HG03575 (cell line): ENCODE measurements around the gene UQCRC1.

ENCODE experiments used
- ATAC-seq: cut with Tn5 transposase; IDR thresholded peaks from one replicate; pipeline ENCODE4 v1.9.1; 2021; ENCODE audit not compliant: unreplicated experiment, insufficient number of reproducible peaks, low FRiP score; ENCODE audit errors: extremely low read depth

Gene UQCRC1

DNA sequence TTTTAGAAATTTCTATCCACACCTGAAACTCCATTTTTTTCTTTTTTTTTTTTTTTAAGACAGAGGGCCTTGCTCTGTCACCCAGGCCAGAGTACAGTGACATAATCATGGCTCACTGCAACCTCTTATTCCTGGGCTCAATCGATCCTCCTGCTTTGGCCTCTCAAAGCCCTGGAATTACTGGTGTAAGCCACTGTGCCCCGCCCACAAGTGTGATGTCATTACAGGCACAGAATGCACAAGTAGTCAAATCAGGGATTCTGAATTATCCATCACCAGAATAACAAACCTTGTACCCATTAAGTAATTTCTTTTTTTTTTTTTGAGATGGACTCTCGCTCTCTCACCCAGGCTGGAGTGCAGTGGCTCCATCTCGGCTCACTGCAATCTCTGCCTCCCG lies 1.9 kb downstream of the UQCRC1 start:
- no peak for ATAC-seq

DNA sequence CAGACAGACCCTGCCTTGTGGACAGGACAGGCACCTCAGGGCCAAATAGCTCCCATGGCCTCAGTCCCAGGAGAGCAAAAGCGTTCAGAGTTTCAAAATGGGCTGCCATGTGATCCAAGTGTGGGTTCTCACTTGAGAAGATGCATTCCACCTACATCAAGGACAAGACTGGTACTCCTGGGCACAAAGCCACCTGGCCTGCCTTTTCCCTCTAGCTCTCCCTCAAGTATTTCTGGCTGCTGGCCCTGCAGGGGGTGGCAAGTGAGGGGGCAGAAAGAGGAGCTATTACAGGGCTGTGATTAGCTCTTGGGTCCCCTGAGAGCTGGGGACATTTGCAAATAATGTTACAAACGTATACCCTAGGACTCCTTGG lies 7.8 kb downstream of the UQCRC1 start:
- no peak for ATAC-seq

DNA sequence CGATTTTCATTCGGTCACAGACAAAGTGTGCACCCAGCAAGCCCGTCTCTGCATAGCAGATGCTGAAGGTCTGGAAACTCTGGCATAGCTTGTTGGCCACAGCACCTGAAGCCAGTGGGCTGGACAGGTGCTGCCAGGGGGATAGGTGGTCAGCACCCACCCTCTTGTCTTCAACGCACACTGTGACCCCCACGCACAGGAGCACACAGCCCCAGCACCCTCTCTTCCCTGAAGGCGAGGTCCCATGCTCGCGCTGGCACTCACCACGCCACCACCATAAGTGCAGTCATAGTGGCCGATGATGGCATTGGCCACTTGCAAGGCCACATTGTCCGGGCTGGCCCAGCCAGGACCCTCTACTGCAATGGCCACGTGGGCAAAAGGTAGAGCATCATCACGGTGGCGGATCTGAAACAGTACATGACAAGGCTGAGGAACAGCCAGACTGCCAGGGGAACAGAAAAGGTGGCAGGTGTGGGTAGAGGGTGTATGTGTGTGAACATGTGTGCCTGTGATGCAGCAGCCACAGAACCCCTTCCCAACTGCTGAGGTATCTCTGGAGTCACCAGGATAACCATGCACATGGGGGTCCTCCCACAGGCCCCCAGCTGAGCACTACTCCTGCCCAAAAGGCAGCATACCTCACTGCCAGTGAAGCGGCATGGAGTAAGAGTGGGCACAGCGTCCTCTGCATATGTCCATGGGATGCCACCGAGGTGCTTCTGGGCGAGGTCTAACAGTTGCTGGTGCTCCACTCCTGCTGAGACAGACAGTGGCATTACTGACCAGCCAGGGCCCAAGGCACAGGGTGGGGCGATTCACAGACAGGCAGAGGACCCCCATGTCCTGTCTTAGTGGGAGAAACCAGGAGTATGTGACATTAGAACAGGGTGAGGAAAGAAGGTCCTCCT lies 8.5 kb downstream of the UQCRC1 start:
- no peak for ATAC-seq

DNA sequence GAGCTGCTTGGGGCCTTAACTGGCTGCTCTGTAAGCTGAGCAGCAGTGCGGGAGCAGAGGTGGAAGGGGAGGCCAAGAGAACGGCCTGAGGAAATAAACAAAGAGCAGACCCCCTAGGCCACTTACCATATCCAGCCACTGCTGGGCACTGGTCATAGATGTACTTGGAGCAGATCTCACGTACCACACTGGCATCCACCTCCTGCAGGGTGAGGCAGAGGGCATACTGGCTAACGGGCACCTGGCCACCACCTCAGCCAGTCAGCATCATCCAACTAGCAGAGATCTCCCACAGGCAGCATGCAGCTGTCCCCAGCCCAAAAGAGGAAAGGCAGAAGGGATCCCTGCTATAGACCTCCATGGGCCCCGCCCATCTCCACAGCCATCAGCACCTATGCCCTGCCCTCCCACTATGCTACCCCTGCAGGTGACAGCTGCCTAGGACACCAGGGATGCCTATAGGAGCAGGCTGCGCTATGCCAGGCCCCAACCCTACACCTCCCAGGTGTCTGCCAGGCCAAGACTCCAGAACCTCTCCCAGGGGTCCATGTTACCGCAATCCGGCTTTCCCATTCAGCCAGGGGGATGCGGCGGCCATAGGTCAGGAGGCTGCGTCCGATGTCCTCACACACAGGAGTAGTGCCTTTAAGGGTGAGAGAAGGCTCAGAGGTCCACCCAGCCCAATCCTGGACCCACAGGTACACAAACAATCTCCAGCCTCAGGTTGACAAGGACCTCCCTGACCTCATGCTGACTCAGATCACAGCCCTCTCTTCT lies 9.7 kb downstream of the UQCRC1 start:
- ATAC-seq = no peak

DNA sequence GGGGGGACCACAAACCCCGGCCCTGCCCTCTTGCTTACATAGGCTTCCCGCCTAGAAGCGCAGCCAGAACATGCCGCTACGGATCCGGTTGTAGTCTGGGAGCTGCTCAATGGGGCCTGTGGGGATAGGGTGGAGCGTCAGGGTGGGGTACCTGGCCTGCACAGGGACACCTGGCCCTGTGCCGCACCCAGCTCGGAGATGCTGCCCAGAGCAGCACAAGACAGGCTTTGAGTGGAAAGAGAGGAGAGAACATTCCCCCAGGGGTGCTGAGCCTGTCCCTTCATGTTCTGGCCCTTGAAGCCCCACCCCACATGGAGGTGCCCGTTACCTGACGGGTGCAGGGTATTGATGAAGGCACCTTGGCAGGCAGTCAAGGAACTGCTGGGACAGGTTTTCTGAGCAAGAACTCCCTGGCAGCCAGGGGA lies 10.4 kb downstream of the UQCRC1 start:
- no peak for ATAC-seq

DNA sequence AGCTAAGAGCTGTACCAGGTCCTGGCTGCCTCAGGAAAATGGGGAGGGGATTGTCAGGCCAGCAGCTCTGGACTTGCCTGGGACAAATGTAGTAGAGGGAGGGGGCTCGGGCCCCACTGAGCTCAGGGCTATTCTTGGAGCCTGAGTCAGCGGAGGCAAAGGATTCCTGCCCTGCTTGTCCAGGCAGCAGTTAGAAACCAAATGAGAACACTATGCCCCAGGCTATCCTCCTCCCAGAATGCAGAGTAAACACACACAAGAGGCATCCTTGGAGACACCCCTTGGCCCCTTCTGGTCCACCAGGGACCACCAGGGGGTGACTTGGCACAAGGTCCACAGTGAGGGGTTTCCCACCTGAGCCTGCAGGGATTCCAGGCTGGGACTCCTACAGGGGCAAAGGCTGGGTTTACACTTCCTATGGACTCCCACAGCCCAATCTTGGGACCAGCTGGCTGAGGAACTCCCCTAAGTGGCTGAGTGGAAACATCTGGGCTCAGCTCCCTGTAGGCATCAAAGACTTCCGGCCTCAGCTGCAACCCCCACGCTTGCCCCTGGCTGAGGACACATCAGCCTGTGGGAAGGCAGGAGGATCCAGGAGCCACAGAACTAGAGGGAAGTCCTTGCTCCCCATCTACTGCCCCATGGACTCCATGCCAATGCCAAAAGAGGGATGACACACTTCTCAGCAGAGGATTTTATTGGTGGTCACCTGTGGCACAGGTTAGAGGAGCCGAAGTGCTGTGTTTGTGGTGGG lies 10.9 kb downstream of the UQCRC1 start:
- ATAC-seq = no peak

DNA sequence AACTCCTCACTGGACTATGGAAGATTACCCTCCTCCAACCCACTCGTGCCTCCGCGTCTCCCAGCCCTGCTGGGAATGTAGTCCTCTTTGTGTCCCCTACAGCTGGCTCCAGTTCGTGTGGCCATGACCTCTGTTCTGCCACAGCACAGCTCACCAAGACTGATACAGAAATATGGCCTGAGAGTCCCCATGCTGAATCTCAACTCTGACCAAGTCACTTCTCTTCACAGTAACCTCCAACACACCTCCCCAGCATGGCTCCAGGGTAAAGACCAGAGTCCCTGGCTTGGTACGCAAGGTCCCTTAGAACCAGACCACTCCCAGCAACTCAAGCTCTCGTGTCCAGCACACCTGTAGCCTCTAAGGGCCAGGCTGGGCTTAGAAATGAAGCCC lies 12.0 kb downstream of the UQCRC1 start:
- ATAC-seq = no peak

DNA sequence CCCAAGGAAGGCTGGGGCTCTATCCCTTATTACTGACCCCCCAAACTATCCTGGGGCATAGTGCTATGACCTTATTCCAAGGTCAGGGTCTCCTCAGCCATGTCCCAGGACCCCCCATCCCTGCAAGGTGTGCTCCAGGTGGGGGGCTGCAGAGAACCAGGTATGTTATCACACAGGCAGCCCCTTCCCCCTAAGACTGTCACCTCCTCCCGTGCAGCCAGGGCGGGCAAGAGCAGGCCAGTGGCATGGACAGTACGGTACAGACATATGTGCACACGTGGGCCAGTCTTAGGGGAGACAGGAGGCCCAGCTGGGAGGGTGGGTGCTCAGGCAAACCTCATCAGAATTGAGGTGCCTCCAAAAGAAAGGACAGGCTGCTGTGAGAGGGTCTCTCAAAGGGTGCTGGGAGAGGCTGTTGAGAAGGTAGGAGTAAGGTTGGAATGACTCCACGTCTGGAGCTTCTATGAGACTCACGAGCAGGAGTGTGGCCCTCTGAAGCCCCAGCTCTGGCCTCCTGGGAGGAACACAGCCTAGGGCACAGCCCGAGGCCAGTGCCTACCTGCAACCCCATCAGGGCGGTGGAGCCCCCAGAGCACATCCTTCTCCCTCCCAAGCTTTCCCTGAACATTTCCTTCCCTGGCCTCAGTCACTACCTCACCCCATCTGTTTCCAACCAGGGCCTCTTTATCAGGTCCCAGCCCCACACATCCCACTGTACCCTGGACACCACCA lies 12.6 kb downstream of the UQCRC1 start:
- ATAC-seq = no peak

DNA sequence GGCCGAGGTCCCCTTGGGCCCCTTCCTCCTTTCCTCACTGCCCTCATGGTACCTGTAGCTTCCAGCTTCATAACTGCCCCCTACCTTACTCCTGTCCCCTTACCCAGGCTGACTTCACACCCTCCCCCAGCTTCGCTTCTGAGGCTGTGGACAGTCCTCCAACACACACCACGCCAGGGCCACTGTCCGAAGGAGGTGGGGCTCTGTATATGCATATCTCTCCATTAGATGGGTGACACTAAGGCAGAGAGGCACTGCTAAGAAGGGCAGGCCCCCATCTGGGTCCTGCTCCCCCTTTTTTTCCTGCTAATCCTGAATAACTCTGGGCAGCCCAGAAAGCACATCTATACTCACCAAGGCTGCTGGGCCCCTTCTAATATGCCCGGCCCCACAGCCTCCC lies 13.3 kb downstream of the UQCRC1 start:
- ATAC-seq = no peak

DNA sequence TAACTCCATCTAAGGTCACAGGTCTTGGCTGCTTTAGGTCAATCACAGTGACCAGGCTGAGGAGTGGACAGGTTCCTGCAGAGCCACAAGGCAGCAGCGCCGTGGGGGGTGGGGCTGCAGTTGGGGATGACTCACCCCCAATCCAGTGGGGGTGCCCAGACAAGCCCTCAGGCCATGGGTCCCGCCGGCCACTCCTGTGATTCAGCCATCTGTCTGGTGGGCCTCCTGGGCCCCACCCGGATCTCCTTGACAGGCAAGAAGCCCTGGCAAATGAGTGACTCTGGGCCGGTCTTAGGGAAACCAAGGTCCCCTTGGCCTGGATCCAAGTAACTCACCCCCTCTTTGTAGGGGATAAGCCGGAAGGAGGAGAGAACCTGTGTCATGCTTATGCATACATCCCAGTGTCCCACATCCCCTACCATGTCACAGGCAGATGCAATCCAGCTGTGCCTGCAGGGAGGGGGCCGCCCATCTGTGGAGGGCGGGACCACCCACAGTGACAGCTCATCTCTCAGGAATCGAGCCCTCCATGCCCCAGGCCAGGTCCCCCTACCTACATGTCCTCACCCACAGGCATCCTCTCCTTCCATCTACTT lies 13.8 kb downstream of the UQCRC1 start:
- no peak for ATAC-seq

DNA sequence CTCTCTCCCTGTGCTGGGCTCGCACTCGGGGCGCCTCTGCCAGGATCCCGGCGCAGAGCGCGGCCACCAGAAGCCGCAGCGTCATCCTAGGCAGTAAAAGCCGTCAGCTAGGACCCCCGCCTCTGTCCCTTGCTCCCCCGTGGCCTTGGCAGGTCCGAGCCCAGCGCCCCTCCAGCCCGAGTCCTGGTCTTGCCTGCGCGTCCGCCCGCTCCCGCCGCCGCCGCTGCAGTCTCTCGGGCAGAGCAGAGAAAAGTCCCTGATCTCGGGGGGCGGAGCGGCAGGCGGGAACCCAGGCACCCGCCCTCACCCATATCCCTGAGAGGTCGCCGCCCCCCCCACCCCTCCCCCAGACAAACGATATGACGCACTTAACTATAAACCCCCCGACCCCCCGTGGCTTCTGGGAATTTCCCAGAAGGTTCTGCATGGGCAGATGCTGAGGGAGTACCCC lies 14.3 kb downstream of the UQCRC1 start, which contains the start of gene COL7A1:
TSS of gene COL7A1 (minus strand) at position 255 of the 451 bp plus-strand sequence. CDS start at position 85, 170 bp downstream.
- ATAC-seq = no peak

DNA sequence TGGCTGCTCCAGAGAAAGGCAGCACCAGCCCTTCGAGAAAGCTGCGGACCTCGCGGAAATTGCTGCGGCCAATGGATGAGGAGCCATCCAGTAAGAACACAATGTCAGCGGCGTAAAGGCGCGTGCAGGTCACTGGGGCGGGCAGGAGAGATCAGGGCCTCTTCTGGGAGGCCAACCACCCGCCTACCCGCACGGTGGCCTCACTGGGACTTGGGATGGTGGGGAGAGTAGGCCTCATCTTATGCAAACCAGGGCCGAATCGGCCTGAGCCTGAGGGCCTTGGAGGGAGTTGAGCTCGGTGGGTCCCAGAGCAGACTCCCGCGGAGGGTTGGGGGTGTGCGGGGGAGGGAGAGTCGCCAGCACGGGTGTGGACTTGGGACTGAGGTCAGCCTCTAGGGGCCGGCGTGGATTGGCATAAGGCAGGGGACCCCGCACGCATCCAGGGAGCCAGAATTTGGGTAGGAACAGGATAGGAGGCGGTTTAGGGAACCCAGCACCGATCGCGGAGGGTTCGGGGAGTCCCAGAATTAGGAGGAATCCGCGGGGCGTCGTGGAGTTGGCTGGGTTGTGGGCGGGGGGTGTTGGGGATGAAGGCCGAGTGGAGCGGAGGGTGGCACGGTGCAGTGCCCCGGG lies 14.9 kb downstream of the UQCRC1 start:
- ATAC-seq = no peak

DNA sequence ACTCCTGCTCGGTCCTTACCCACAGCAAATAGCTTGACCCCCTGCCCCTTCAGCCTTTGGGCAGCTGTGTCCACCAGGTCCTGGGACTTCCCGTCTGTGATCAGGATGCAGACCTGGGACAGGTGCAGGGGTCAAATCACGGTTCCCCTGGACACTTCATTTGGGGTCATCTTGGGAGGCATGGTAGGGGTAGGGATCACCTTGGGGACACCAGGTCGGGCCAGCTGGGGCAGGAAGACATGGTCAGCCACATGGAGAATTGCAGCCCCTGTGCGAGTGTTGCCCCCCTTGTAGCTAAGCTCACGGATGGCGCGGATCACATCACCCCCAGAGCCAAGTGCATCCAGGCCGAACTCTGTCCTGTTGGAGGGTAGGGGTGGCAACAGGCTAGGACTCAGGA lies 16.1 kb downstream of the UQCRC1 start:
- no peak for ATAC-seq

DNA sequence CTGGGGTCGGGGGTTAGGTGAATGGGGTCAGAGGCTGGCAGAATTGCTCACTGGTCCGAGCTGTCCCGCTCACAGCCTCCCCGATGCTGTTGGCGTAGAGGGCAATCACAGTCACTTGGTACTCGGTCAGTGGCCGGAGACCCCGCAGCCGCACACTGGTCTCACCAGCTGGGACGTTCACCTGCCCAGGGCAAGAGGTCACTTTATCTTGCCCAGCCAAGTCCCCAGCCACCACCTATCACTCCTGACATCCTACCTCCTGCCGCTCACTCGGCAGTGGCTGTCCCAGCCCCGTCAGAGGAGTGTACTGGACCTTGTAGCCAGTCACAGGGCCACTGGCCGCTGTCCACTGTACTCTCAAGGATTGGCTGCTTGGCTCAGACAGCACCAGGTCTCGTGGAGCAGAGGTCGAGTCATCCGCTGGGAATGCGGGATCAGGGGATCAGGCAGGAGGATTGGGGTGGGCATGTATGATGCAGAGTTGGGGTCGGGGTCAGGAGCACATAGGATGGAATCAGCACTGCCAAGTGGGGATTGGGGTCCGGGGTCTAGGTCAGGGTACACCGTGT lies 16.8 kb downstream of the UQCRC1 start:
- no peak for ATAC-seq

DNA sequence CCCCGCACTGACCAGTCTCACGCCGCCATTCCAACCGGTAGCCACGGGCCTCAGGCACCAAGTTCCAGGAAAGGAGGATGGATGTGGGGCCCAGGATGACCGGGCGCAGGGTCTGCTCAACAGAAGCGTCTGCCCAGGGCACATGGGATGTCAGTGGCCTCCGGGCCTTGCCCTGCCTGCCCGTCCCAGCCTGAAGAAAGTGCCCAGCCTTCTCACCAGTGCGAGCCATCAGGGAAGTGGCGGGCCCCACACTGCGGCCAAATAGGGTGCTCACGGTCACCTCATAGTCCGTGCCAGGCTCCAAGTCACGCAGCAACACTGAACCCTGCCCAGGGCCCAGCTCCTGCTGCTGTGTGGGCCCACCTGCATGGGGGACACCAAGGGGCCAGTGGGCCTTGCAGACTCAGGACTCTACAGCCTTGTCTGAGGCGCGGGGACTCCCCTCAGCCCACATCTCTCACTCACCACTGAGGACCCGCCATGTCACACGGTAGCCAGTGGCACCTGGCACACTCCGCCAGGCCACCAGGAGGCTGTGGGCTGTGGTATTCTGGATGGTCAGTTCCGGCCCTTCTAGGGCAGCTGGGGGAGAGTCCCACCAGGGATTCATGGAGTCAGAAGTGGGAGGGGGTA lies 17.4 kb downstream of the UQCRC1 start:
- no peak for ATAC-seq

DNA sequence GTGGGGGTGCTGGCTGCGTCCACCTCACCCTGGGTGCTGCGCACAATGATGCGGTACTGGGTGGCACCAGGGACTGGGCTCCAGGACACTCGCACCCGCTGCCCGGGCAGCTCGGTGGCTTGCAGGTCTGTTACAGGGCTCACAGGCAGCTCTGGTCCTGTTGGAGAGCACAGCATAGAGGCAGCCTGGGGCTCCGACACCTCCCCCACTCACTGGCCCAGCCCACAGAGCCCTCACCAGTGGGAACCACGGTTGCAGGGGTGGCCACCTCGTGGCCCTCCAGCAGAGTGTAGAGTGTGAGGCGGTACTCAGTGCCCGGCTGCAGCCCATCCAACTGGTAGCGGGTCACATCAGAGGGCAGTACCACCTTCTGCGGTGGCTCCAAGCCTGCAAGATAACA lies 18.0 kb downstream of the UQCRC1 start:
- ATAC-seq = no peak

DNA sequence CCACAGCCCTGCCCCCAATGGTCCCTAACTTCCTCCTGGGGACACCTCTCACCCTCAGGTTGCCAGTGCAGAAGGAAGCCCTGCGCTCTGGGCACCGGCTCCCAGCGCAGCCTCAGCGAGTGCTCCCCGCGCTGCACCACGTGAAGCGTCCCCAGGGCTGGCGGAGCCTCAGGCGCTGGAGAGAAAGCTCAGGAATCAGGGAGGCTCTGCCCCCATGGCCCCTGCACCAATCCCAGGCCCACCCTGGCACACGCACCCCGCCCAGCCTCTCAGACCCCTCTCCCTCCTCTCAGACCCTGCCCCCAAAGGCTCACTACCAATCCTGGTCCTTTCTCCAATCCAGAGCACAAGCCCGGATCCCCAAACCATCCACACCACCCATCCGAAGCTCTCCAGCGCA lies 21.2 kb downstream of the UQCRC1 start:
- ATAC-seq = no peak
